Measurements from ENCODE around the gene GGNBP2.

GGNBP2 gene

DNA sequence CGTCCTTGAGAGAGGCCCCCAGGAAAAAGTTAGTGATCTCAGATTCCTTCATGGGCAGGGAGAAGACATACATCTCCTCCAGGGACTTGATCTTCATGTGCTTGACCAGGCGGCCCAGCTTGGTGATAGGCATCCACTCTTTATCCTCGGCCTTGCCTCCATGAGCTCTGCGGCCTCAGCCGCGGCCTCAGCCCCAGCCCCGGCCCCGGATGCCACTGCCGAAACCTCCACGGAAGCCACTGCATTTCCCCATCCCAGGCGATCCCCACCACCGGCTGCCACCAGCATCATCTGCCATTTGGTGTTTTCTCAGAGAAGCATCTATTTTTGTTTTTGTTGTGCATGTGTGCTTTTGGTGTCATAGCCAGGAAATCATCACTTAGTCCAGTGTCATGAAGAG is 30.3 kb downstream of the GGNBP2 start:
- DNase-seq = no peak

DNA sequence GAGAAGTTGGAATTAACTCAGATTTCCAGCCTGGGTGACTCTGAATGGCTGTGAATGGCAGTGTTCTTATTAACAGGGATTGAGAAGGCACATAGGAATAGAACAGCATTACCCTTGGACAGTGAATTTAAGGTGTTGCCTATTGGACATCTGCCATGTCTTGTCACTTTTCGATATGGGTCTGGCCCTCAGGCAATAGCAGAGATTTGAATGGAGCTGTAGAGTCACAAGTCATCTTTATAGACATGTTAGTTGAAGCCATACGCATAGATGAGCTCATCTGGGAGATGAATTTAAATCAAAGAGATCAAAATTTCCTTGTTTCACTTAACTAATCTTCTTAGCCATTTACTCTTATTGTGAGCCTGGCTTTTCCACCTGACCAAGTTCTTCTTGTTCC is 32.1 kb downstream of the GGNBP2 start:
- no peak for DNase-seq

DNA sequence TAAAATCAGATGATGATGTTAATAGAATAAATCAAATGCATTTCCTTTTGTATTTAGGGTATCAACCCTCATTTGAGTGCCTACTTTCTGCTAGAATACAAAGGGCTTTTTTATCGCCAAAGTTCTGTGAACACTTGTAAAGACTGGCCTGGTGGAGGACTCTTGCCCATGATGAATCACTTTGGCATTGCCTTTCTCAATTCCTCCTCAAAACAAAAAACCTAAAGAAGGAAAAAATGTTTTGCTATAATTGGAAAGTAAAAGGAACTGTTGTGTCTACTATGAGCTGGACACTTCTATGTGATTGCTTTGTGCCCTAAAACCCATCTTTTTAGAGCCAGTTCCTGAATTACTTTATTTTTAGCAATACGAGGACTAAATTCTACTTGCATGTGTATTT is 34.0 kb downstream of the GGNBP2 start:
- no peak for DNase-seq

DNA sequence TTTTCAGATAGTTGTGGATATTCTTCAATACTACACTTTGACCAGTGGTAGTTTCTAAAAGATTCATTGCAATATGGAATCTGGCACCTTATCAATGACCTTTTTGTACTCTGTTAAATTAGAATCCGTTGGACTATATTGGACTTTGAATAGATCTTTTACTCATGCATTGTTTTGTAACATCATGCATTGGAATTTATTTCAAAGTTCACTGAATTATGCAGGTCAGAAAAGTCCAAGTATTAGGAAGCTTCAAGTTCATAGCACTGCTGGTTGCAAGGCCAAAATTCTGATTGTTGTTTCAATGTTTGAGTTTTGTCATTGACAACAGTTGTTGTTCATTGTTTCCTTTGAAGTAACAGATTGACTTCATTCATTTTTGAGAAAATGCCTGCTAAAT is 39.1 kb downstream of the GGNBP2 start:
- DNase-seq = no peak

DNA sequence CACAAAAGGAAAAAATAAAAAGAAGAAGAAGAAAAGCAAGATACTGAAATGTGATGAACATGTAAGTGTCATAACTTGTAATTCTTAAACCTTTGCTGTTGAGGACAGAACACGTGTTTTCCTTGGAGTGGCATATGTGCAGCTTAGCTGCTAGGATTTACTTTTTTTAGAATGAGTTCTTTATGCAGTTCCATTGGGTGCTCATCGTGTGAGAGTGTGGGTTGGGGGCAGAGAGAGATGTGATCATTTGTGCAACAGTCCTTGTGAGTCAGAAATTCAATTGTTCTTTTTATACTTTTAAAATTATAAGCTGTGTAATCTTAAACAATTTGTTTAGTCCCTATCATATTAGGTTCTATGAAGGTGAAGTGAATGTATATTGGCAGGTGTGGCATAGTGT is 41.4 kb downstream of the GGNBP2 start:
- DNase-seq = no peak

DNA sequence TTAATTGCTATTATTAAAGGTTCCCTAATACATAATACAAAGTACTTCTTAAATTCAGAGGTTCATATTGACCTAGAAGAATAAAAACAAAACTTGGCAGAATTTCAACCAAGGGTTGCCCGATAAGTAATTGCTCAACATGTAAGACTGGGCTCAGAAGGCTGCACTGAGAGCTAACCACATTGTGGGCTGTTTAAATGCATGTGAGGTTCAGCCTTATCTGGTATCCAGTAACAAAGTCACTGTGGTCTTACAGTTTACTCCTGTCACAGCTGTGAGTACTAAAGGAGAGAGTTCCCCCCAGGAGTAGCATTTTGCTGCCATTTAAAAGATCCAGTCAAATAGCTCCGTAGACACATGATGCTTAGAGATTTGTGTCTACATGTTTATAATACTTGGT is 45.4 kb downstream of the GGNBP2 start:
- no peak for DNase-seq

DNA sequence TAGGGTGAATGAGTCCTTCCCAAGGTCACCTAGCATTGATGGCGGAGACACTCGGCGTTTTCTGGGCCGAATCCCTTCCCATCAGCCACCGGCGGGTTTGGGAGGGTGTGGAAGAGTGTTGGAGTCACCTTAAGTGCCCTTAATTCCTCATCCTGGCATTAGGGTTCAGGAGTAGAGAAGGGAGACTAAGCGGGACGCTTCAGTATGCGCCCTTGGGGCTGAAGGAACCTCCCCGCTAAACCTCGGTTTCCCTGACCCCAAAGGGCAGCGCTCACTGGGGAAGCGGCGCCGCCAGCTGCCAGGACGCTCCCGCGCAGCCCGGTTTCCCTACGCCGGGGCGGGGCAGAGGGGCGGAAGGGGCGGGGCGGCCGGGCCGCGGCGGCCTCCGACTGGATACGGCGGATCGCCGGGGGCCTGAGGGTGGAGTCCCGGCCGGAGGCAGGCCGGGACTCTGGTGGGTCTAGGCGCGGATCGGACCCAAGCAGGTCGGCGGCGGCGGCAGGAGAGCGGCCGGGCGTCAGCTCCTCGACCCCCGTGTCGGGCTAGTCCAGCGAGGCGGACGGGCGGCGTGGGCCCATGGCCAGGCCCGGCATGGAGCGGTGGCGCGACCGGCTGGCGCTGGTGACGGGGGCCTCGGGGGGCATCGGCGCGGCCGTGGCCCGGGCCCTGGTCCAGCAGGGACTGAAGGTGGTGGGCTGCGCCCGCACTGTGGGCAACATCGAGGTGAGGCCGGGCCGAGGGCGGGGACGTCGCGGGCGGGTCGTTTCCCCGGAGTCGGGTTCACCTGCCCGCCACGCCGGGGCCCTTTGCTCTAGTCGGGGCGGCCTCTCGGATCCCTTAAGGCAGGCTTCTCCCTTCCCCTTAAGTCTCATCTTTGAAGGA is 47.0 kb downstream of the GGNBP2 start, which contains the start of gene DHRS11:
Gene DHRS11 (plus strand): TSS at position 446 of the 882 bp plus-strand sequence. CDS start 131 bp downstream, at position 577.
- peak; percentile 79 to 83 for DNase-seq

DNA sequence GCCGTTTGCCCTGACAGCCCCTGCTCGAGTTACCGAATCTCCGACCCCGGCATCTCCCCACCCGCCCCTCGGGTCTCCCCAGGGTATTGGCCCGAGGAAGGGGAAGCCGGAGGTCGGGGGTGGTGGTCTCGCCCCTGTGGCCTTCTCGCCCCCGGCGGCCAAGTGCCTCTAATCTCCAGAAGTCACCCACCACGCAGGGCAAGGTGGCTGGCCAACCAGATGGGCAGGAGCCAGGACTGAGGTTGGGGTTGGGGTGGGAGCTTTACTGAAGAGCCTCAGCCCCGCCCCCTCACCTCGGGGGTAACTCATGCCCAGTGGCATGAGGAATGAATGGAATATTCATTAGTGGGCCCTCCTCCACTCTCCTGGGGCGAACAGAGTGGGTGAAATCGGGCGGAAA is 47.6 kb downstream of the GGNBP2 start:
- DNase-seq = peak in 1 of 2 donors; percentile 6

DNA sequence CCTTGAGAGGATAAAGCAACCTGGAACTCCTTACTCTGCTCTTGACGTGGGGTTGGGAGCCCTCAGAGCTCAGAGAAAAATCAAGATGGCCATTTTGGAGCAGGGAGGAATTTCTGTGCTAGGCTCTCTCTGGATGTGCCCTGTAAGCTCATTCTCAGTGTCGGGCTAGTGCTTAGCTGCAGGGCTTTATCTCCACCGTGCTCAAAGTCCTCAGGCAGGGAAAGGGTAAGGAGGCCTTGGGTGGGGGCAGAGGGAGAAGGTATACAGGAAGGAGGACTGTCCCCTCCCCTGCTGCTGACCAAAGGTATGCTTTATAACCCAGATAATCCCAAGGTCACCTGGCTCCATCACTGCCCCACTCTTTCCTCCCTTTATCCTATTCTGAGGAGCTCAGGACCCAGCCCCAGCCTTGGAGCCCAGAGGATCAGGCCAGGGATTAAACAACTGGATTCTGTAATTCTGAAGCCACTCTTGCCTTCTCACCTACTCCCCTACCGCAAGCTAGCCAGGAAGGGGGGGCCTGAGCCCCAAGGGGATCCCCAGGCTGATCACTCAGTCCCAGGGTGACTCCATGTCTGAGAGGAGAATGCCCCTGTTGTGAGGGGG is 48.1 kb downstream of the GGNBP2 start:
- no peak for DNase-seq

DNA sequence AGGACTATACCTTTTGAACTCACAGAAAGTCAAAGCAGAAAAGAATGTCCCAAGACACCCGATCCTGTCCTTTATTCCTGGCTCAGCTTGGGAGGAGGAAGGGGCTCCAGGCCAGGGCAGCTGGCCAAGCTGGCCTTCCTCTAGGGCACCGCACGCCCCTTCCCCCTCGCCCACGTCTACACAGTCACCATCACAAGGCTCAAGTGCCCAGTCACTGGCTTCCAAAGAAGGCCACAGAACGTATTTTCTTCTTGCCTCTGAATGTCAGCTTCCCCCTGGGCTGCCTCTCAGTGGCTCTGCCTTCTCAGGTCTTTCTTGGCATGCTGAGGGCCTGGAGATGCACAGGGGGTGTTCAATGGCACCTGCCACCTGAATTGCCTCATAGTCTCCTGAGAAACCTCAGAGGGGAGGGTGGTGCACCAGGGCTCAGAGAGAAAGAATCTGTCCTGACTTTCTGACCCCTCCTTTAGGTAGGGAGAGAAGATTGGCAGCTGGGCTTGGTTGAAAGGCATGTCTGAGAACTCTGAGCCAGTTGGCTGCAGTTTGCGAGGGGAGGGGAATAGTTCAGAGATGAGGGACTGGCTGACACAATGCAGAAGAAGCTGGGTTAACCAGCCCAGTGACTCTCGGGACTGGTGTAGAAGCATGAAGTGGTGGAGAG is 49.1 kb downstream of the GGNBP2 start:
- DNase-seq = no peak

DNA sequence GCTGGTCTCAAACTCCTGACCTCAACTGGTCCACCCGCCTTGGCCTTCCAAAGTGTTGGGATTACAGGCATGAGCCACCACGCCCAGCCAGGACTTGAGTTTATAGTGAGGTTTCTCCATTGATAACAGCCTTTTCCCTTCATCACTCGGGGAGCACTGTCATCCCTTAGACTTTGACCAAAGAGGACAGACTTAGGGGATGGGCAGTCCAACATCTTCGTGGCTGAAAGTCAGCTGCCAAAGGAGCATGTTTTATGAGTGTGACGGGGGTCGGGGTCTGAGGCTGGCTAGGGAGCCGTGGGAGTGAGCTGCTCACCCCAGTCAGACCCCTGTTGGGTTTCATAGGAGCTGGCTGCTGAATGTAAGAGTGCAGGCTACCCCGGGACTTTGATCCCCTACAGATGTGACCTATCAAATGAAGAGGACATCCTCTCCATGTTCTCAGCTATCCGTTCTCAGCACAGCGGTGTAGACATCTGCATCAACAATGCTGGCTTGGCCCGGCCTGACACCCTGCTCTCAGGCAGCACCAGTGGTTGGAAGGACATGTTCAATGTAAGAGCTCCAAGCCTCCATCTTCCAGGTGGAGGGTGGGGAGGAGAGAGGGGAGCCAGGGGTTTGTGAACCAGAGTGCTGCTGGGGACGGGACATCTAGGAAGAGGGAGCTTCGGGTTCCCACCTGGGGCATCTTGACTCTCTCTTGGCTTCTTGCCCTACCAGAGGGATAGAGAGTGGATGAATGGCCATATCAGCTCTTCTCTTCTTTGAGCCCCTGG is 50.1 kb downstream of the GGNBP2 start:
- DNase-seq = no peak

DNA sequence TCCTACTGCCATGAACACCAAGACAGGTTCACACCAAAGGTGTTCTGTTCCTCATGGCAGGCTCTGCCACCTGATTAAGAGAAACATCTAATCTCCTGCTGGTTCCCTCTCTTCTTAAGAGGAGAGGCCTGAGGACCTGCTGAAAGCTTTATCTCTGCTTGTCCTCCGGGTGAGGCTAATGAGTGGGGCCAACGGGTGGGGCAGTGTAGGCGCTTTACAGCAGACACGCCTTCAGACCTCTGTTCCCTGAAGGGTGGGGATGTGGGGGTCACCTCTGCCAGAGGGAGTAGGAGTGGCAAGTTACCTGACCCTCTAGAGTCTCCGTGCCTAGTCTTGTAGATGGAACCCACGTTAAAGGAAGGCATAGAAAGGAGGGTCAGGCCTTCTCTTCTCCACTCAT is 52.5 kb downstream of the GGNBP2 start:
- no peak for DNase-seq

DNA sequence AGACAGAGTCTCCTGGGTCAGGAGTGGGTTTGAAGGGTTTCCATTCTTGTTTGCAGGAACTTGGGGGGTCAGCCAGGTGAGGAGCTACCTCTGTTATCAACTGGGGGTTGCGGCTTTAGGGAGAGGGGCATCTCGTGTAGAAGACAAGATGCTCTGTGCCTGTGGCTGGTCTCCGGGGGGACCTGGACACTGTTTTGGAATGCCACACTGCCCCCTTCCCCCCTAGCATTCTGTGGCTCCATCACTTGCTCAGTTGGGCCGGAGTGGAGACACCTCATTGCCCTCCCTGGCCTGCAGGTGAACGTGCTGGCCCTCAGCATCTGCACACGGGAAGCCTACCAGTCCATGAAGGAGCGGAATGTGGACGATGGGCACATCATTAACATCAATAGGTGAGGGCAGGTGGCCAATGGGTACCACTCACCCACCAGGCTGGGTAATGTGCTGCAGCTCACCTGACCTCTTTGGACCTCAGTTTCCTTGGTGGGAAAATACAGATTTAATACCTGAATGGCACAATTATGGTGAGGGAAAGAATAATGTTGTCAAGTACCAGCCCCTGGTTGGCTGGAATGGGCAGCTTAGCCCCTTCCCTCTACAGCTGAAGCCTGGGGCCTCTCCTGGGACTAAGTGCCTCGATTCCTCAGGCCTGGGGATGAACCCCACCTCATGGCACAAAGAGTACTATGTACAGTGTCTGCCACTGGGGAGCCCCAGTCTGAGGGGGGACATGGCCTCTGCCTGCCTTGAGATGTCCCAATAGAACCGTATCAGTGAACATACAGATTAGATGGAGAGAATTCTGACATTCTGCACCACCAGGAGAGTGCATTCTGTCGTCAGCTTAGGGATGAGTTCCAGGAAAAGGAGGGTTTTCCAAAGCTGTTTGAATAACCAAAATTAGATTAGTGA is 53.4 kb downstream of the GGNBP2 start:
- DNase-seq = no peak

DNA sequence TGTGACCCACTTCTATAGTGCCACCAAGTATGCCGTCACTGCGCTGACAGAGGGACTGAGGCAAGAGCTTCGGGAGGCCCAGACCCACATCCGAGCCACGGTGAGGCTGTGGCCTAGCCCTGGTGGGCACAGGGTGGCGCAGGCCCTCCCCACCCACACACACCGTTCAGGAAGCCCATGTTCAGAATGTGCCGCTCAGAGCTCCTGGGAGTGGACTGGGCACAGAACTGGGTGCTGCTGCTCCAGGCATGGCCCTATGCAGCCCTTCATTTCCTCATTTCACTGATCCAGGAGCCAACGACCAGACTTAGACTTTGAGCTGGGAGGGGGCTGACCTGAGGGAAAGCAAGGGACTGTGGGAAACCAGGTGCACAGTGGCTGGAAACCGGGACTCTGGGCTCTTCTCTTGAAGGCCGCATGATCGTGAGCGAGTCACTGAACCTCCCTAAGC is 54.3 kb downstream of the GGNBP2 start:
- no peak for DNase-seq

DNA sequence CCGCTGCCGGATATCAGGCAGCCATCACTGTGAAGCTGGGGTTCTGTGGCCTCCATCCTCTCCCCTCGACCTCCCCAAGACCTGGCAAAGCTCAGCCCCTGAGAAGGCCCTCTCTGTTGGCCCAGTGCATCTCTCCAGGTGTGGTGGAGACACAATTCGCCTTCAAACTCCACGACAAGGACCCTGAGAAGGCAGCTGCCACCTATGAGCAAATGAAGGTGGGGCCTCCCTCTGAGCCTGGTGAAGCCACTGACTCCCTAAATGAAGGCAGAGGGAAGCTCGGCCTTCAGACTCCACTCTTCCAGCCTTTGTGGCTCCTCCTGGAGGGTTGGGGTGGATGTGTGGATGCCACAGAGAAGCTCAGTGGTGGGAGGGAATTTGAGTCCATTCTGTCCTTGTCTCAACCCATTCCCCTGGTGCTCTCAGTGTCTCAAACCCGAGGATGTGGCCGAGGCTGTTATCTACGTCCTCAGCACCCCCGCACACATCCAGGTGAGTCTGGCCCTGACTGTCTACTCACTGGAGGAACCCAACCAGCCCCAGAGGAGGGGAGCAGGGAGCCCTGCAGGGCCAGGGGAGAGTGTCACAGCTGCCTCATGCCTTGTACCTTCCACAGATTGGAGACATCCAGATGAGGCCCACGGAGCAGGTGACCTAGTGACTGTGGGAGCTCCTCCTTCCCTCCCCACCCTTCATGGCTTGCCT is 55.0 kb downstream of the GGNBP2 start:
- no peak for DNase-seq

DNA sequence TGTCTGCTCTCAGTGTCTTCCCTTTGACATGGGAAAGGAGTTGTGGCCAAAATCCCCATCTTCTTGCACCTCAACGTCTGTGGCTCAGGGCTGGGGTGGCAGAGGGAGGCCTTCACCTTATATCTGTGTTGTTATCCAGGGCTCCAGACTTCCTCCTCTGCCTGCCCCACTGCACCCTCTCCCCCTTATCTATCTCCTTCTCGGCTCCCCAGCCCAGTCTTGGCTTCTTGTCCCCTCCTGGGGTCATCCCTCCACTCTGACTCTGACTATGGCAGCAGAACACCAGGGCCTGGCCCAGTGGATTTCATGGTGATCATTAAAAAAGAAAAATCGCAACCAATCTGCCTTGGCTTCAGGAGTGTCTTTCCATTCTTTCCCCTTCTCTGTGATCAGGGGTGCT is 55.7 kb downstream of the GGNBP2 start:
- DNase-seq = no peak

DNA sequence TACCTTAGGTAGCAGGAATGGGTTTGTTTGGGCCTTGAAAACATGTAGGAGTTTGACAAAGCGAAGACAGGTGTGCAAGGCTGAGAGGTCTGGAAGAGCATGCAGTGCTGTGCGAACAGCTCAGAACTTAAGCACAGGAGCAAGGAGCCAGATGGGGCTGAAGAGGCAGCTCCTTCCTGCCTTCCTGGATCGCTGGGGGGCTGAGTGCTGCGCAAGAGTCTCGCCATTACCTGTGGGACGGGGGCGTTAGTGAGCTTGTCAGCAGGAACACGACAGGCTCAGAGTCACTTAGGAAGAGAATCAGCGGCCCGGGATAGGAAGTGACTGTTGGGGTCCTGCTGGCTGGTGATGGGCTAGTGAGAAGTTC is 56.2 kb downstream of the GGNBP2 start:
- no peak for DNase-seq

DNA sequence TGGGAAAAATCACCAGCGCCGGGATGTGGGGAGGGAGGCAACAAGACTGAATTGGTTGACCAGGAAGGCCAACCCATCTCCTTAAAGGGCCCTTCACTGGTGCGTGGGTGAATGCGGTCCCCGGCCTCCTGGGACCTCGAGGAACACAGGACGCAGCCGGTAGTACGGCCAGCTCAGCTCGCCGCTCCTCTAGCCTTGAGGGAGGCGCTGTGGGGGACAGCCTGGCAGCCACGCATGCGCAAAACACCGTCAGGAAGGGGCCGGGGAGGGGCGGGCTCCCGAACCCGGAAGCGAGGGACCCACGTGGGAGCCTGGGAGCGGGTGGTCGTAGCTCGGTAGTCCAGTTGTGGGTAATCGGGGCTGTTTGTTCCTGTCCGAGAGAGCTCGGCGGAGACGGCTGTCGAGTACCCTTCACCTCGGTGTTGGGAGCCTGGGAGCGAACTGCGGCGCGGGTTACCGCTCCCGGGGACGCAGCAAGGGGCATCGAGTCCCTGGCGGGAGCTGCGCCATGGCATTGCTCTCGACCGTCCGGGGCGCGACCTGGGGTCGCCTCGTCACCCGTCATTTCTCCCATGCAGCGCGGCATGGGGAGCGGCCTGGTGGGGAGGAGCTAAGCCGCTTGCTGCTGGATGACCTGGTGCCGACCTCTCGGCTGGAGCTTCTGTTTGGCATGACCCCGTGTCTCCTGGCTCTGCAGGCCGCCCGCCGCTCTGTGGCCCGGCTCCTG is 56.7 kb downstream of the GGNBP2 start, which contains the start of gene MRM1:
Gene MRM1 (plus strand): TSS at position 281 of the 727 bp plus-strand sequence. CDS start 228 bp downstream, at position 509.
- peak; percentile 88 to 90 for DNase-seq

DNA sequence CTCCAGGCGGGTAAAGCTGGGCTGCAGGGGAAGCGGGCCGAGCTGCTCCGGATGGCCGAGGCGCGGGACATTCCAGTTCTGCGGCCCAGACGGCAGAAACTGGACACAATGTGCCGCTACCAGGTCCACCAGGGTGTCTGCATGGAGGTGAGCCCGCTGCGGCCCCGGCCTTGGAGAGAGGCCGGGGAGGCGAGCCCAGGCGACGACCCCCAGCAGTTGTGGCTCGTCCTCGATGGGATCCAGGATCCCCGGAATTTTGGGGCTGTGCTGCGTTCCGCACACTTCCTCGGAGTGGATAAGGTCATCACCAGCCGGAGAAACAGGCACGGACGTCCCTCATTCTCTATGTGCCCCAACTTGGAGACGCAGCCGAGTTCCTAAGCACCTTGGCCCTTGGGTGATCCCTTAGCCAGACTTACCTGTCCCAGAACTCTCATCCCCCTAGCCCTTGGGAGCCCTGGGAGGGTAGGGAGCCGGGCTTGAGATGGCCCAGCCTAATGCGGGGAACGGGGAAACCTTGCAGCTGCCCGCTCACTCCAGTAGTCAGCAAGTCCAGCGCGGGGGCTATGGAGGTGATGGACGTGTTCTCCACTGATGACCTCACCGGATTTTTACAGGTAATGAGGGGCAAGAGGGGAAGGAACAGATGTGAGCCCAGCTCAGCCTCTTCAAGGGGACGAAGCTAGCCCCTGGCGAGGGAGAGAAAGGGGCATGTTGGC is 57.5 kb downstream of the GGNBP2 start:
- DNase-seq = peak in 1 of 2 donors; percentile 18

DNA sequence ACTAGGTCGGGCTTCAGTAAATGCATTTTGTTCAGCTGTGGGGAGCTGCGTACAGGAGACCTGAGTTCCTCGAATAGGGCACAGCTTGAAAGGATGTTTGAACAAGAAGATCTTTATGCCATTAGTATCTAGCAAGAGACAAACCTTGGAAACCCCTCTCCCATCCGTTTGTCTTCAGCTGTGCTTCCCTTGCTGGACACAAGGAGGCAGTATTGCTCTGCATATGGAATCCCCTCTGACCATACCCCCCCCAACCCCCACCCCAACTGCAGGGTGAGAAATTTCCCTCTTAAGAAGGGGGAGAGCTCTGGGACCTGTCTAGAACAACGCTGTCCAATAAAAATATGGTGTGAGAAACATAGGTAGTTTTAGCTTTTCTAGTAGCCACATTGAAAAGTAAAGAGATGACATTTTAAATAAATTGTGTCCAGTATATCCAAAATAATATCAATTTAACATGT is 58.2 kb downstream of the GGNBP2 start:
- peak; percentile 54 to 55 for DNase-seq

All from stimulated activated CD4-positive, alpha-beta T cell treated with anti-CD3 and anti-CD28 coated beads, Interleukin-2, amount 100 ng/mL, for 48 hours (primary cell).